Measurements from ENCODE around the gene OBP2A. TPM values are rescaled to one million over a fixed set of nuclear protein-coding genes. Genes with fewer than 3 reads are reported as not detected.
"Not testable (repeated sequence)": the region's sequence is repeated elsewhere in the genome, so short reads cannot be mapped to it uniquely, and the experiment has no call there.

The OBP2A gene
- total and polyA plus RNA-seq, 2 donors: not detected

- H3K27ac ChIP-seq (ENCODE audit: low read depth): no peak overlapping the region
- H3K4me3 ChIP-seq (ENCODE audit: low read depth, low read length): no peak overlapping the region
- 83% methylated on average over 24 of the region's 24 CpGs for WGBS
- no peak for DNase-seq (ENCODE audit: extremely low spot score)
- no peaks in the 10 kb centered on the region for H3K4me1 ChIP-seq (ENCODE audit: insufficient read depth)
- H3K36me3 ChIP-seq (ENCODE audit: insufficient read depth): no peaks in the 10 kb centered on the region
Measured at GRCh38 chr9:135505406-135506187, 40.3 kb upstream of the OBP2A start.

GRCh38 chr9:135506327-135507103, 39.4 kb upstream of the OBP2A start:
- H3K36me3 ChIP-seq (ENCODE audit: insufficient read depth): no peaks in the 10 kb centered on the region
- H3K4me3 ChIP-seq (ENCODE audit: low read depth, low read length): no peak overlapping the region
- H3K27ac ChIP-seq (ENCODE audit: low read depth): no peak overlapping the region
- no peak for DNase-seq (ENCODE audit: extremely low spot score)
- 55% methylated on average over 14 of the region's 14 CpGs for WGBS
- H3K4me1 ChIP-seq (ENCODE audit: insufficient read depth): no peaks in the 10 kb centered on the region

- Histone ChIP-seq H3K27ac (ENCODE audit: low read depth) (no peak overlapping the region), H3K36me3 (ENCODE audit: insufficient read depth) (no peaks in the 10 kb centered on the region), H3K4me1 (ENCODE audit: insufficient read depth) (no peaks in the 10 kb centered on the region), H3K4me3 (ENCODE audit: low read depth, low read length) (no peak overlapping the region)
- DNase-seq (ENCODE audit: extremely low spot score): no peak
- WGBS: 84% methylated on average over 23 of the region's 23 CpGs
Measured at GRCh38 chr9:135507104-135508035, 38.6 kb upstream of the OBP2A start.

GRCh38 chr9:135508211-135508820, 37.6 kb upstream of the OBP2A start:
- no peak for DNase-seq (ENCODE audit: extremely low spot score)
- no peaks in the 10 kb centered on the region for H3K36me3 ChIP-seq (ENCODE audit: insufficient read depth)
- H3K4me3 ChIP-seq (ENCODE audit: low read depth, low read length): no peak overlapping the region
- WGBS: 82% methylated on average over 9 of the region's 9 CpGs
- no peaks in the 10 kb centered on the region for H3K4me1 ChIP-seq (ENCODE audit: insufficient read depth)
- H3K27ac ChIP-seq (ENCODE audit: low read depth): no peak overlapping the region

GRCh38 chr9:135509458-135509857, 36.5 kb upstream of the OBP2A start:
- WGBS: 88% methylated on average over 2 of the region's 2 CpGs
- no peaks in the 10 kb centered on the region for H3K36me3 ChIP-seq (ENCODE audit: insufficient read depth)
- no peaks in the 10 kb centered on the region for H3K4me1 ChIP-seq (ENCODE audit: insufficient read depth)
- DNase-seq (ENCODE audit: extremely low spot score): no peak
- no peak overlapping the region for H3K4me3 ChIP-seq (ENCODE audit: low read depth, low read length)
- no peak overlapping the region for H3K27ac ChIP-seq (ENCODE audit: low read depth)

GRCh38 chr9:135512241-135512603, 33.7 kb upstream of the OBP2A start:
- 78% methylated on average over 10 of the region's 10 CpGs for WGBS
- Histone ChIP-seq H3K4me1 (ENCODE audit: insufficient read depth) (no peaks in the 10 kb centered on the region), H3K4me3 (ENCODE audit: low read depth, low read length) (no peak overlapping the region), H3K36me3 (ENCODE audit: insufficient read depth) (no peaks in the 10 kb centered on the region), H3K27ac (ENCODE audit: low read depth) (no peak overlapping the region)
- no peak for DNase-seq (ENCODE audit: extremely low spot score)

GRCh38 chr9:135512904-135513303, 33.0 kb upstream of the OBP2A start:
- no peaks in the 10 kb centered on the region for H3K36me3 ChIP-seq (ENCODE audit: insufficient read depth)
- no peak overlapping the region for H3K27ac ChIP-seq (ENCODE audit: low read depth)
- 50% methylated on average over 7 of the region's 7 CpGs for WGBS
- DNase-seq (ENCODE audit: extremely low spot score): no peak
- H3K4me3 ChIP-seq (ENCODE audit: low read depth, low read length): no peak overlapping the region
- no peaks in the 10 kb centered on the region for H3K4me1 ChIP-seq (ENCODE audit: insufficient read depth)

- Histone ChIP-seq H3K4me1 (ENCODE audit: insufficient read depth) (no peaks in the 10 kb centered on the region), H3K4me3 (ENCODE audit: low read depth, low read length) (no peak overlapping the region), H3K36me3 (ENCODE audit: insufficient read depth) (no peaks in the 10 kb centered on the region), H3K27ac (ENCODE audit: low read depth) (no peak overlapping the region)
- 71% methylated on average over 19 of the region's 19 CpGs for WGBS
- no peak for DNase-seq (ENCODE audit: extremely low spot score)
Measured at GRCh38 chr9:135513351-135513846, 32.5 kb upstream of the OBP2A start.

GRCh38 chr9:135513906-135514305, 32.0 kb upstream of the OBP2A start:
- H3K27ac ChIP-seq (ENCODE audit: low read depth); H3K4me3 ChIP-seq (ENCODE audit: low read depth, low read length); H3K36me3 ChIP-seq (ENCODE audit: insufficient read depth); DNase-seq (ENCODE audit: extremely low spot score); H3K4me1 ChIP-seq (ENCODE audit: insufficient read depth): not testable (repeated sequence)
- 79% methylated on average over 9 of the region's 9 CpGs for WGBS

GRCh38 chr9:135514342-135515082, 31.4 kb upstream of the OBP2A start:
- Histone ChIP-seq H3K4me1 (ENCODE audit: insufficient read depth) (no peaks in the 10 kb centered on the region), H3K4me3 (ENCODE audit: low read depth, low read length) (no peak overlapping the region), H3K36me3 (ENCODE audit: insufficient read depth) (no peaks in the 10 kb centered on the region), H3K27ac (ENCODE audit: low read depth) (no peak overlapping the region)
- 80% methylated on average over 16 of the region's 17 CpGs for WGBS
- no peak for DNase-seq (ENCODE audit: extremely low spot score)

- Histone ChIP-seq H3K4me1 (ENCODE audit: insufficient read depth) (no peaks in the 10 kb centered on the region), H3K4me3 (ENCODE audit: low read depth, low read length) (no peak overlapping the region), H3K27ac (ENCODE audit: low read depth) (no peak overlapping the region), H3K36me3 (ENCODE audit: insufficient read depth) (no peaks in the 10 kb centered on the region)
- 81% methylated on average over 31 of the region's 31 CpGs for WGBS
- no peak for DNase-seq (ENCODE audit: extremely low spot score)
Measured at GRCh38 chr9:135515083-135515951, 30.6 kb upstream of the OBP2A start.
